ENCODE measurements around the gene OAF.

Gene OAF

DNA sequence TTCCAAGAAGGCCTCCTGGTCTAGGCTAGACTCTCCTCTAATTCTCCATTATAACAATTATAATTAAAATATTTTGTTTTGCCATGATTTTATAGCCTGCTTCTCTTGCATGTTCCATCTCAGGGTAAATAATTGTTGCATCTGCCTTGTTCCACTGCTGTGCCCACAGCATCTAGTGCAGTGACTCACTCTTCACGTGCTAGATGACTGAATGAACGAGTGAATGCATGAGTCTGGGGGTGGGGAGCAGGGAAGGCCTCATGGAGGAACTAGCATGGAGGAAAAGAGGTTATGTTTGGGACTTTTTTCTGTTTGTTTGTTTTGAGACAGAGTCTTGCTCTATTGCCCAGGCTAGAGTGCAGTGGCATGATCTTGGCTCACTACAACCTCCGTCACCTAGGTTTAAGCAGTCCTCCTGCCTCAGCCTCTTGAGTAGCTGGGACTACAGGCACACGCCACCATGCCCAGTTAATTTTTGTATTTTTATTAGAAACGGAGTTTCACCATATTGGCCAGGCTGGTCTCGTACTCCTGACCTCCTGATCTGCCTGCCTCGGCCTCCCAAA lies 5.2 kb upstream of the OAF start:
- FAIRE-seq: no peak

DNA sequence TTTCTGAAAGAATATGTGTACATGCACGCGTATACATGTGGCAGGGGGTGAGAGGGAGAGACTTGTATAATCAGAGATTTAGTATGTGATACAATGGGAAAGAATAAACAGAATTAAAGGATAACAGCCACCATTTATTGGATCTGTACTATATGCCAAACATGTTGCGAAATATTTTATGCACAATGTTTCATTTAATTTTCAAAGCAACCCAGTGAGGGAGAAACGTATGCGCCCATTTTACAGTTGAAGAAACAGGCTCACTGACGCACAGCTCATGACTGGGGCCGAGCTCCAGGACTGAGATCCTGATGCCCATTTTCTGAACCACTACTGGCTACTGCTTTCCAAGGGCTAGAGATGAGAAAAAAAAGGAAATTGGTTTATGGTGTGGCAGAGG lies 3.3 kb upstream of the OAF start:
- FAIRE-seq: no peak

DNA sequence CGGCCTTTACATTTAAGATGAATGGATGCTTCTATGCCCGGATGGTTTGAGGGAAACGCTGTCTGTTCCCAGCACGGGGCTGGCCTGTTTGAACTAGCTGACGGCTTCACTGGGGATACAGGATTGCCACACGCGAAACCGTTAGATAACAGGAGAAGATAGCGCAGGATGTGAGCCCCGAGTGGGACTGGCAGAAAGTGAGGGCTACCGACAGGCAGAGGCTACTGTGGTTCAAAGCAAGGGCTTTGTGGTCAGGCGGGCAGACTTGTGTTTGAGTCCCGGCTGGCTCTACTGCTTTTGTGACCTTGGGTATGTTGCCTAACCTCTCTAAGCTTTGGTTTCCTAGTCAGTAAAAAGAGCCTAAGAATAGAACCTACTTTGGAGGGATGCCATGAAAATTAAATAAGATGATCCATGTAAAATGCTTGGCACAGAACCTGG lies 2.8 kb upstream of the OAF start:
- no peak for FAIRE-seq

DNA sequence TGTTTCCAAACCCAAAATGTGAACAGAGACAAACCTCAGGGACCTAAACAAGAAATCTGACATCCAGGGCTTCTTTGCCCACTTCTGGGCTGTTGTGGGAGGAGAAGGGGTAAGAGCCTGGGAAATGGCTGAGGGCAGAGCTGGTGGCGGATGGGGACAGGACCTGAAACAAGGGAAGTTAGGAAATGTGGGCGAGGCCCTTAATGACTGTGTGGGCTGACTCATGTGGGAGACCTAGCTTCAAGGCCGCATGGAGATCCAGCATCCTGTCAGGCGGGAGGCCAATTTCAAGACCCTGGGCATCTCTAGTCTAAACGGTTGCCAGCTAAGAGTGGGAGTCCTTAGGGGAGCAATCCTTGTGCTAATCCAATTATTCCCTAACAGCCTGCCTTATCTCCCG lies 2.1 kb upstream of the OAF start:
- no peak for FAIRE-seq

DNA sequence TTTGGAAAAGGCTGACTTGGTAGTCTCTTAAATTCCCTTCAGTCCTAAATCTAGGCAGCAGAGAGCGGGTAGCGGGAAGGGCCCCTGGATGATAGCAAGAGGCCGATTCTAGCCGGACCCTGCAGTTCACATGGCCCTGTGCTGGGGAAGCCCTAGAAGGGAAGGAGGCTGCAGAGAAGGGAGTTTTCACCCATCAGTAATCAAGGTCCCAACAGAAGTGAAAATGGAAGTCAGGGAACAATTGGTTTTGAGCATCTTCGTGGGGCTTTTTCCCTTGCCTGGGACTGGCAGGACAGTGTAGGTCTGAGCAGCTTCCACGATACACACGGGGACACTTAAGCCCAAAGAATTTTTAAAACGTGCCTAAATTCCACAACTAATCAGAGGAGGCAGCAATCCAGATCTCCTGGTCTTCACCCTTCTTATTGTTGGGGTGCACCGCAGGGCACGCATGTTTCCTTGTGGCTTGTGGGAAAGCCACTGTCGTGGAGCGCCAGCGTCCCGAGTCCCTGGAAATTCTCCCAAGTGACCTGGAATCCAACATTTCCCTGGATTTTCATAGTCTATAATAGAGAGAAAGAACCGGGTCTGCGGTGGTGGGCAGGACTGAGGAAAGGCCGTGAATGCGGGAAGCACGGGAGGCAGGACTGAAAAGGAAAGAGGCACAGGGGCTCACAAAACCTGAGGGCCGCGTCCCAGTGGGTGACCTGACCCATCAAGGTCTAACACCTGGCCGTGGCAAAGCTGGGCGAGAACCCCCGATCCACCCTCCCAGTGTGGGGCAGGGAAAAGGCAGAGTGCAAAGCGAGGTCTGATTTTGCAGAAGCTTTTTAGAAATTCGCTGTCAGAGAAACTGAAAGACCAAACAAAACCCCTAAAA lies 846 bp upstream of the OAF start:
- no peak for FAIRE-seq

DNA sequence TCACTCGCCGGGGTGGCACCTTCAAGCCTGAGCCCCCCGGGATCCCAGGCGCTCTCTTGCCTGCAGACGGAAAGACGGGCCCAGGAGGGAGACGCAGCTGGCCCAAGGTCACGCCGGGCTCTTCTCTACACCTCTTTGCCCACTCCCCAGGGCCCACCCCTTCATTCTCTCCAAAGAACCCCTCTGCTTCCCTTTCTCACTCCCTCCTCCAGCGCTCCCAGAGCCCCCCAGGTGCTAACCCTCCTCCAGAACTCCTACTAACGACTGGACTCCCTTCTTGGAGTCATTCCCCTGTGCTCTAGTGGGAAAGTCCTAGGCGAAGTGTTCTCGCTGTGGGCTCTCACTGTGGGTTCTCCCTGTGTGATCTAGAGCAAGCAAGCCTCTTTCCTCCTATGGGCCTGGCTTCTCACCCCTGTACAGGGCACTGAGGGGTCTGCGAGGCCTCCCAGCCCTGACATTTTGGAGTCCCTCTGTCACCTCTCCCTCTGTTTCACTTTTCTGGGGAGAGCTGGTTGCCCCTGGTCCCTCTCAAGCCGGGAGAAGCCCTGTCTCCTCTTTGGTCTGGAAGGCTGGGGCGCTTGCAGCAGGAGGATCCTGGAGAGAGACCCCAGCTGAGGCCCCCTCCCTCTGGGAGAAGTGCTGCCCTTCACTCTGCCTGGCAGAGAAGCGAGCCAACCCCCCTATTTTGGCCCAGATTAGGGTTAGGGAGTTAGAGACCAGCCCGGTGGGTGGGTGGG lies 858 bp downstream of the OAF start:
- FAIRE-seq: no peak

DNA sequence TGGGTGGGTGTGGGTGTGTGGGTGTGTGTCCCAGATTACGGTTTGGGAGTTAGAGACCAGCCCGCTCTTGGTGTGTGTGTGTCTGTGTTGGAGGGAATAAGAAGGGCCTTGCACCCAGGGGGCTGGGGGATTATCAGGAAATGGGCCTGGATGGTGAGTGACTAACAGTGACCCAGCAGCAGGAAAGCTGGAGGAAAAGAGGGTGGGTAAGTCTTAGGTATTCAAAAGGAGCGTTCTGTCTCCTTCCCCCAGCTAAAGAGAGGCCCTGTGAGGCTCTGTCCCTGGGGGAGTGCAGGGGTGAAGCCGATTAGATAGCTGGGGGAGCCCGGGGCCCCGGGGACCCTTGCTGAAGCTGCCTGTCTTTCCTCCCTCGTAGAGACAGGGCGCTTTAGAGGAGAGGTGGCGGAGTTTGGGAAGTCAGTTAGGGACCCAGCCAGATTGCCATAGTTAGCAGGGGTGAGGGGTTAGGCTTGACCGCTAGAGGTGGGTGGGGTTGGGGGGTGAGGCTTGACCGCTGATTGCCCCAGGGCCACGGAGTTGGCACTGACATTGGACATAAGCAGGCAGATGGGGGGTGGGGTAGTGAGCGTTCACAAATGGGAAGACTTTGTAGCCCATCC lies 1.5 kb downstream of the OAF start:
- no peak for FAIRE-seq

DNA sequence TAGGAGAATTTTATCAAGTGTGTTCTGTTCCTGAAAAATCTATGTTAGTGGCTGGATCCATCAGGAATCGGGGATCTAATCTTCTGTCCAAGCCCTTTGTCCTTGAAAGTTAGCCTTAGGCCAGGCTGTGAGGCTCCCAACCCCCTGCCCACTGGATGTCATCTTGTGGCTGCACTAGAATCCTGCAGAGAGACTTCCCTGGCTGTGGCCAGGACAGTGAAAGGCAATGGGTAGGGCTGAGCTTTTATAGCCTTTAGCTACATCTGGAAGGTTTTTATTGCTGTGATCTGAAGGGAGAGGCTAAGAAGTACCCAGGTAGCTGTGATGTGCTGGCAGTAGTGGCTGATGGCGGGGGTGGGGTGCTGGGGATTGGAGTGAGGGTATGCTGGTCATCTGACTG lies 2.1 kb downstream of the OAF start:
- no peak for FAIRE-seq

DNA sequence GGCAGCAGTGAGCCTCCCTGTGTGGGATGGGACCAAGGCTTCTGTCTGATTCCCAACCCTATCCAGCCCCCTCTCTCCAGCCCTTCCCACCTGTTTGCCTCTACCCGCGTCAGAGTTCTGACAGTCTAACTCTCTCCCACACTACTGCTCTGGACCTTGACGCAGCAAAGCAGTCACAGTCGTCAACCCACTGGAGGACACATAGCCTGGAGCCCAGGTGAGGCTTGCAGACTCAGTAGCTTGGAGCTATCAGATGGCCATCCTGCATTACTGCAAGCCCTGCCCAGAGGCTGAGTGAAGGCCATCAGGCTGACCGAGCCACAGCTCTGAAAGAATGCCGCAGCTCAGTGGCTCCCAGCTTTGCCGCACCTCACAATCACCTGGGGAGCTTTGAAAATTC lies 3.7 kb downstream of the OAF start:
- no peak for FAIRE-seq

DNA sequence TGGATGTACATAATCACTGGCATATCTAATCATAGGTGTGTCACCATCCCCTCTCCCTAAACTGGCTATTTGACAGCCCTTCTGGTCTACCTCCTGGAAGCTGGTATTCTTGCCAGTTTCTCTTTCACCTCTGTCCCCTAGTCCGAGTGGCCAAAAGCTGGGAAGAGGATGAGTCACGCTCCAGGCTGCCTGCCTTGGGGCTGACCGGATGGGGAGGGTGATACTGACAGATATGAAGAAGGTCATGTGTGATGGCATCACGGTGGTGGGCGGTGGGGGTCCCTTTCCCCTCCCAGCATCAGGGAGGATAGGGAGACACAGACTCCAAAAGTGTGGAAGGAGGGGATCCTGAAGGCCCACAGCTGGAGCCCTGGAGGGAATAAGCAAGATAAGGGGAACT lies 4.8 kb downstream of the OAF start:
- no peak for FAIRE-seq

DNA sequence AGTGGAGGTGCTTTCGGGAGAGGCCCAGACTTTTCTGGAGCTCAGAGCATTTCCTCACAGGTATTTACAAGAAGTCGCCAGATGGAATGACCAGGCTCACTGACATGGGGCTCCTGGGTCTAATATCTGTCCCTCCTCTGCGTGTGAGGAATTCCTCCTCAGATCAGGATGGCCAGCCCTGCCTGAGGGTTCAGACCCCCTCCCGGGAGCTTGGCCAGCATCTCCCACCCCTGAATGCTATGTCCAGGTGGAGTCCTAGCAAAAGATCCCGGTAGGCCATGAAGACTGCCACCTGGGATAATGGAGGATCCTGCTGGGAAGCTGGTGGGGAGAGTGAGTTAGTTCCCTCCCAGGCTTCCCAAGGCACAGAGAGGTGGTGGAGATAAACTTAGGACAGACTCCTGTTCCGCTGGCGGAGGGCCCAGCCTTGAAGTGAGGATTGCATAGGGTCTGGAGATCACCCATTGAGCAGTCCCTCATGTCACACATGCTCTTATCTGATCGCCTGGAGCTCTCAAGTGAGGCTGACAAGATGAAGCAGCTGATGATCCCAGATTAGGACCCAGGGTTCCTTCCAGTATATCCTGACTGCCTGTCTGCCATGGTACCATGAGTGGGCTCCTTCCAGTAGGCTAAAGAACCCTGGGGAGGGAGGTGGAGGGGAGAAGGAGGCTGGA lies 5.7 kb downstream of the OAF start:
- FAIRE-seq: no peak

DNA sequence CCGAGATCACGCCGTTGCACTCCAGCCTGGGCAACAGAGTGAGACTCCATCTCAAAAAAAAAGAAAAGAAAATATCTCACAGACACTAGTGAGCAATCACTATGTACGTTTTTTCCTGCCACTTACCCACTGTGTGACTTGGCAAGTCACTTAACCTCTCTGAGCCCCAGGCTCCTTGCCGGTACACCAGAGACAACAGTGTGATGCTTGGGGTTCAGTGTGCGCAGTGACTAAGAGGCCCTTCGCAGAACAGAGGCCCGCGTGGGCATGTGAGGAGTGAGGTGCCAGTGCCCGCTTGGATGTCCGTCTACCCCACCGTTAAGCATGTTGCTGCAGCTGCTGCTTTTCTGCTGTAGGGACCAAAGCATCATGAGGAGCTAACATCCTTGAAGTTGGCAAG lies 6.7 kb downstream of the OAF start:
- no peak for FAIRE-seq

DNA sequence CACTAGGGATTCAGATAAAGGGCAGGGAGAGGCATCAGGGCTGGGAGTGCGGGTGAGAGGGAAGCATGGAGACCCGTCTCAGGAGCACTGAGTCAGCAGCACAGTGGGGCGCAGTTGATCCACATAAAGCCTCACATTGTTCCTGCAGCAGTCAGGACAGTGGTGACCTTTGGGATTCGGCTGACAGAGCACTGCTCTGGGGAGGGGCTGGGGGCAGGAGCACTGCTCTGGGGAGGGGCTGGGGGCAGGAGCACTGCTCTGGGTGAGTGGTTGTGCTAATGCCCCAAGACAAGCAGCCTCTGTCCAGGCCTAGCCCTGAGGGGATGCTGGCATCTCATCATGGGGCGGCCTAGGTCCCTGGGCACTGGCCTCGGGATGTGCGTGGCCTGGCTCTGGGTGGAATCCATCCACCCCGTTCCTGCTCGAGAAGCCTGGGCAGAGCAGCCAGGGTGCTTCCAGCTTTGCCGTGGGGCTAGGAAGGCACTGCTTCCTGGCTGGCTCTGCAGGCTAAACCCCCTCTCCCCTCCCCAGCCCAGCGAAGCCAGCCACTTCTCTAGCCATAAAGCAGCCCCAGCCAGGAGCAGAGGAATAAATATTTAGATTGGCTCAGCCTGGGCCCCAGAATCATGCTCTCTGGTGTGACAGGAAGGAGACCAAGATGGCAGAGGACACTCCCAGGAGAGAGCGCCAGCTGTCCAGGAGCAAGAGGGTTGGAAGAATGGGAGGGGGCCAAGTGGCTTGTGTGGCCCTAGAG lies 7.3 kb downstream of the OAF start:
- no peak for FAIRE-seq

DNA sequence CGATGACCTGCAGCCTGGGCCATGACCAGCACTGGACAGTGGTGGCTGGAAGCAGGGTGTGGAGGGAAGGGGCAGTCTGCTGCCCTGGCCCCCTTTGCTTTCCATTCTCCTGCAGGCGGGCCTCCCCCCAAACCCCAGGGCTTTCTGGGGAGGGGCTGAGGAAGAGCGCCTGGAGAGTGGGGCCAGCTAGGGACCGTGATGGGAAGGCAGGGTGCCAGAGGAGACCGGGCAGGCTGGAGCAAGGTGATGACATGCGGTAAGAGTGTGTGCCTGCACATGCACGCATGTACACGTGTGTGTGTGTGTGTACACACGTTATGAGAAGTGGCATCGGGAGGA lies 7.8 kb downstream of the OAF start:
- no peak for FAIRE-seq

DNA sequence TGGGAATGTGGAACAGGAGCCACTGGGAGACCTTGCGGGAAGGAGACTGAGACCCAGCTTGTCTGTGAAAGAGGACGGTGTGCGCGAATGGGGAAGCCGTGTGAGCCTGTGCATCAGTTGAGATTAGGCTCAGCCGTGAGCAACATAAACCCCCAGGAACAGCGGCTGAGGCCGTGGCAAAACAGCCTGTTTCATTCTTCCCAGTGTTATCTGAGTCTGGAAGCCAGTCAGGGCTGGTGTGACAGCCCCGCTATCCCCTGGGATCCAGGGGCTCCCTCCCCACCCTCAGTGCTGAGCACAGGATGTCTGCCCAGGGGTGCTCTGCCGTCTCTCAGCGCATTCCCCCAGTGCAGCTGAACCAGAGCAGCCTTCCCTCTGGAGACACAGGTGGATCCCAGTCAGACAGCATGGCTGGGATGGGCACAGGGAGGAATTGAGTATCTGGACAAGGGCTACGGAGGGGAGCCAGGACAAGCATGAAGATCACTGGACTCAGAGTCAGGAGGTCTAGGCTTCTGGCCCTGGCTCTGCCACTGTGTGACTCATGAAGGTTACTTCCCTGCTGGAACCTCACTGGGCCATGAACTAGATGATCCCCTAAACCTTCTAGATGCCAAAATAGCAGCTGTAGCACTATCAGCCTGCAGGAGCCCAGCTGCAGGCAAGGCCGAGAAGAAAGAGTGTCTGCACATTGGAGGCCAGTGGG lies 8.6 kb downstream of the OAF start:
- no peak for FAIRE-seq

DNA sequence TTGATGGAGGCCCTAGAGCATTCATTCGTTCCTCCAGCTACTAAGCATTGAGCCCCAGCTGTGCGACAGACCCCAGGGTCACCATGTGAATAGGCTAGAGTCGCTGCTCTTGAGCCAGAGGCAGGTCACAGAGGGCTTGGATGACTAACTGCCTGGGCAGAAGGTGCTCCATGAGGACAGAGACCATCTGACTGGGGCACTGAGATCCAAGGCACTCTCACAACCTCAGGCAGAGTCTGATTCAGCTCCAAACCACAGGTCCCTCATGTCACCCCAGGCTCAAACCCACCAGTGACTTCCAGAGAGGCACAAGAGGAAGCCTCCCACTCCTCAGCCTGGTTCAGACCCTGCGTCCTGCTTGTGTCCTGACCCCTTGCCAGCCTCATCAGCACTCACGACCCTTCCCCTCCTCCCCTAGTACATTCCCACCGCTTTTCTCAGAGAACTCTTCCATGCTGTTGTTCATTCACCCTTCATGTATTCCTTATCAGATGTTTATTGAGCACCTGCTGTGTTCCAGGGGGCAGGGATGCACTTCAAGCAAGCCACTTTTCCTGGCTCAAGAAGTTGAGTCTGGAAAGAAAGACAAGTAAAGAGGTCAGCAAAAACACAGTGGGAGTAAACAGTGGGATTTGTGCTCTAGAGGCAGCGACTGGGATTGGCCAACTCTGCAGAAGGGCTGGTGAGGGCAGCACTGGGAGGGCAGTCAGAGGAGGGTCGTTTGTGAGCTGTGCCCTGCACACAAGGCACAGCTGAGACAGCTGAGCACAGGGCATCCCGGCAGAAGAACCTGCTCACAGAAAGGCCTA lies 9.3 kb downstream of the OAF start:
- FAIRE-seq: no peak

DNA sequence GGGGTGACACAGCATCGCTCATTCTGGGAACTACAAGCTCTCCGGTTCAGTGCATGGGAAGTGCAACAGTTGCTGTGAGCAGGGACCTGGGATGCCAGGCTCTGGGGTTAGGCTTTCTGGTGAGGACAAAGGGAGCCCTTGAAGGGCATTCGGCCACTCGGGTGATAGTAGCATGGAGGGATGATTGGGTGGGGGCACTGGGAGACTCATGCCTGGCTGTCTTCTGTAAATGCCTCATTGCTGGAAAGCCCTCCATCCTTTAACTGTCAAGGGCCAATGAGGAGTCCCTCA lies 9.9 kb downstream of the OAF start:
- no peak for FAIRE-seq

DNA sequence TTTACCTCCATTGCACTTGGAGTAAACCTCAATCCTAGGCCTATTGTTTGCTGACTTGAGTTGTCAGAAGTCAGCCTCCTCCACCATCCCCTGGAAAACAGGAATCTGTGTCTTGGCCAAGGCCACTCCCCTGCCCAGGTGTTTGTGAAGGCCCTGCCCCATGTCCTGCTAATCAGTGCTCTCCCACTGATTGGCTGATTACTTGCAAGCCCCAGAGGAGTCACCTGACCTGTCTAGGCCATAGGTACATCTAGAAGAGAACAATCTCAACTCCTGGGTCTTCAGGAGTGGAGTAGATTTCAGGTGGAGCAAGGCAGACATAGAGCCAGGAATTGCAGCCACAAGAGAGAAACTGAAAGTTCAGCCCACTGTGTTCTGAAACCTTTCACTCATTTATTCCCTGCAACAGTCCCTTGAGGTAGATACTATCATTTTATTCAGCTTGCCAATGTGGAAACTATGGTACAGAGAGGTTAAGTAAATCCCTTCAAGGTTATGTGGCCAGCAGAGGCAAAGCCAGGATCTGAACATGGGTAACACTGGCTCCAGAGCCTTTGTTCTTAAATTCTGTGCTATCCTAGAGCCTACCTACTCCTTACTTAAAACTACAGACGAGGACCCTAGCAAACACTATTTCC lies 10.4 kb downstream of the OAF start:
- no peak for FAIRE-seq

DNA sequence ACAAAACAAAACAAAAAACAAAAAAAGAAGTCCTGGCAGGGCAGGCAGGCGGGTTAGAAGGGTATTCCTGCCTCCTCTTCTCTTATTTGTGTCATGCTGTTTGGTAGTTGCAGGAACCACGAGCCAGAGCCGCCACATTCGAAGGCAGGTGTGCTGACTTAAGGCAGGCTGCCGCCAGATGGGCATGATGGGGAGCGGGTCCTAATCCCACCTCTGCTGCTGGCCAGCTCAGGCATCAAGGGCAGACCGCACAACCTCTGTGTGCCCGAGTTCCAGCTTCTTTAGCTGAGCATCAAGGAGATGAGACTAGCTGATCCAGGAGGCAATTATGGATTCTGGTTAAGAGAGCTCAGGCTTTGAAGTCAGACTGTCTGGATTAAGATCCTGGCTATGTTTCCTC lies 12.1 kb downstream of the OAF start:
- no peak for FAIRE-seq

DNA sequence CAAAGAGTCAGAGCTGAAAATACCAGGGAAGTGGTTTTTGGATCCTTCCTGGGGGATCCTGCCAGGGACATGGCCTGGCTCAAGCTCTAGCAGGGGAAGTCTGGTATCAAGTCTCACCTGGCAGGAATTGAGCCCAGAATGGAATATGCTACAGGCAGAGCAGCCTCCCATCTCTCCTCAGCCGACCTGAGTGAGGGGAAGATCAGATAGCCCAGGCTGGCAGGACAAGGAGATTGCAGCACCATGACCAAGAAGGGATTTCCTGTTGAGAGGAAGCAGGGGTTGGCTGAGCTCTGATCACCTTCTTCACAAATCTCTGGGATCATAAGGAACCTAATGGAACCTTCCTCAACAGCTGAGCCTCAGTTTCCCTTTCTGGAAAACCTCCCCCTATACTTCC lies 13.0 kb downstream of the OAF start:
- FAIRE-seq: no peak
